Endothelial cell of umbilical vein (primary cell): Measurements from ENCODE around the gene ENTPD1.
"Not testable (repeated sequence)": the region's sequence is repeated elsewhere in the genome, so short reads cannot be mapped to it uniquely, and the experiment has no call there.

Source experiments
- CTCF ChIP-seq, 2 donors: IDR thresholded peaks; 1 replicate in 1 of 2; 2 replicates in 1 of 2; pipeline ENCODE4 v1.5.1; 2011; ENCODE audit warnings: low read length in 2 of 2, mild to moderate bottlenecking in 2 of 2, moderate library complexity in 2 of 2, control low read depth in 1 of 2, inconsistent platforms in 1 of 2, low read depth in 1 of 2; ENCODE audit not compliant: insufficient read depth in 1 of 2; ENCODE audit errors: extremely low read depth in 1 of 2
- EZH2 ChIP-seq: IDR thresholded peaks from 2 replicates; pipeline ENCODE4 v1.6.1; 2012; ENCODE audit warnings: borderline replicate concordance, low read depth, mild to moderate bottlenecking, moderate library complexity, low read length, inconsistent platforms; ENCODE audit not compliant: severe bottlenecking
- GATA2 ChIP-seq: IDR thresholded peaks from 2 replicates; pipeline ENCODE4 v1.7.0; 2011; ENCODE audit warnings: low read depth, mild to moderate bottlenecking, moderate library complexity, mixed read lengths, low read length; ENCODE audit not compliant: insufficient read length, insufficient read depth
- JUN ChIP-seq: IDR thresholded peaks from 2 replicates; pipeline ENCODE4 v1.6.1; 2011; ENCODE audit warnings: borderline replicate concordance, low read depth; ENCODE audit not compliant: insufficient read length, insufficient read depth
- MYC ChIP-seq: IDR thresholded peaks from one replicate; pipeline ENCODE4 v1.6.1; 2011; ENCODE audit warnings: mild to moderate bottlenecking, low read depth, low read length
- POLR2A ChIP-seq: IDR thresholded peaks from 2 replicates; pipeline ENCODE4 v1.6.1; 2012; ENCODE audit warnings: low read depth, mild to moderate bottlenecking, control low read depth, low read length
- POLR2AphosphoS5 ChIP-seq: IDR thresholded peaks from 2 replicates; pipeline ENCODE4 v1.6.1; 2012; ENCODE audit warnings: low read depth, mild to moderate bottlenecking, control low read depth, low read length, moderate library complexity; ENCODE audit not compliant: insufficient read depth

- not testable (repeated sequence) for TF ChIP-seq POLR2AphosphoS5; MYC; CTCF (IDR thresholded peaks at IDR 0.05; ENCODE audit: extremely low read depth in 1 of 2, insufficient read depth in 1 of 2, low read depth in 1 of 2, low read length in 2 of 2); POLR2A; GATA2; JUN; EZH2
Measured at GRCh38 chr10:95722496-95722895, 33.5 kb upstream of the ENTPD1 start.
